HCT116 (cell line): ENCODE results near the gene HMGXB3. TPM values are rescaled to one million over a fixed set of nuclear protein-coding genes. Genes with fewer than 3 reads are reported as not detected.

Experiments used
- ATAC-seq: fragments of 200-7000 bp; cut with Tn5 transposase; 2 replicates; pipeline ENCODE4 v1.9.1; 2020; ENCODE audit warnings: mild to moderate bottlenecking, moderate library complexity
- BruUV-seq: library from RNA; stranded (reverse); fragments of 400-500 nt; replicated peaks from 2 replicates; lab custom pipeline; 2021; lab: Mats Ljungman, UMichigan
- CTCF ChIA-PET: fragments of 300-600 bp; sonication (Branson Sonifier 250); formaldehyde crosslinking; loops from one replicate; lab custom pipeline; 2021; ENCODE audit warnings: antibody characterized with exemption; lab: Charles Lee
- POLR2A ChIA-PET: fragments of 300-600, 350-600 bp; sonication (Branson Sonifier 250); formaldehyde crosslinking; loops from one replicate; lab custom pipeline; 2021; ENCODE audit warnings: antibody characterized with exemption; lab: Charles Lee
- RAD21 ChIA-PET, 2 experiments: fragments of 300-600 bp; sonication (Branson Sonifier 250); formaldehyde crosslinking; loops; one replicate each; lab custom pipeline; 2023; ENCODE audit warnings: low total read pairs in 2 of 2; ENCODE audit not compliant: uncharacterized antibody in 2 of 2, unreplicated experiment in 2 of 2, low non-redundant PET in 1 of 2; lab: Charles Lee
- DNase-seq: peaks from one replicate; pipeline ENCODE4 v3.0.0-alpha.2; 2010; ENCODE audit warnings: low read depth, low spot score
- H2AFZ ChIP-seq: fragments of 200-600 bp; shearing (Covaris generic), sonication (generic); 2 replicates; pipeline ENCODE4 v1.6.1; 2017; ENCODE audit warnings: low read depth, mixed run types, mixed read lengths, antibody characterized with exemption, low read length; ENCODE audit not compliant: poor library complexity, severe bottlenecking
- H3K27ac ChIP-seq: 2 replicates; pipeline ENCODE4 v1.5.1; 2012; ENCODE audit warnings: low read depth, low read length
- H3K27me3 ChIP-seq: fragments of 200-600 bp; sonication (generic); 2 replicates; pipeline ENCODE4 v1.6.1; 2016; ENCODE audit warnings: mixed run types, low read length, mixed read lengths; ENCODE audit not compliant: insufficient read depth
- H3K36me3 ChIP-seq, 2 experiments: fragments of 200-500 bp in 1 of 2; fragments of 200-600 bp in 1 of 2; sonication (Bioruptor generic) in 1 of 2; sonication (generic) in 1 of 2; 2 replicates each; pipeline versions ENCODE4 v1.5.1 to v1.6.1; 2014 to 2016; ENCODE audit warnings: low read length in 2 of 2, inconsistent platforms in 1 of 2, mixed read lengths in 1 of 2, mixed run types in 1 of 2; ENCODE audit not compliant: insufficient read depth in 2 of 2, control insufficient read depth in 1 of 2
- H3K4me1 ChIP-seq, 2 experiments: fragments of 200-600 bp in 1 of 2; sonication (generic) in 1 of 2; 2 replicates each; pipeline versions ENCODE4 v1.5.1 to v1.6.1; 2012 to 2017; ENCODE audit warnings: low read length in 2 of 2, inconsistent platforms in 1 of 2, mild to moderate bottlenecking in 1 of 2, mixed read lengths in 1 of 2, mixed run types in 1 of 2, moderate library complexity in 1 of 2; ENCODE audit not compliant: insufficient read depth in 2 of 2, control insufficient read depth in 1 of 2
- H3K4me2 ChIP-seq: fragments of 200-600 bp; sonication (generic); 2 replicates; pipeline ENCODE4 v1.6.1; 2017; ENCODE audit warnings: mixed run types, low read length, mixed read lengths
- H3K4me3 ChIP-seq, 2 experiments: fragments of 200-600 bp in 1 of 2; sonication (generic) in 1 of 2; replicated peaks in 1 of 2; 2 replicates each; pipeline ENCODE4 v1.5.1; 2011 to 2016; ENCODE audit warnings: low read length in 2 of 2, control low read depth in 1 of 2, low read depth in 1 of 2, mild to moderate bottlenecking in 1 of 2, mixed read lengths in 1 of 2, mixed run types in 1 of 2
- H3K79me2 ChIP-seq: fragments of 200-600 bp; sonication (generic); 2 replicates; pipeline ENCODE4 v1.6.1; 2017; ENCODE audit warnings: mild to moderate bottlenecking, mixed run types, low read length, moderate library complexity, mixed read lengths; ENCODE audit not compliant: insufficient read depth
- H3K9ac ChIP-seq: fragments of 200-600 bp; sonication (generic); 2 replicates; pipeline ENCODE4 v1.6.1; 2016; ENCODE audit warnings: low read length, mixed read lengths
- H3K9me2 ChIP-seq: fragments of 200-600 bp; sonication (generic), shearing (Covaris generic); 2 replicates; pipeline ENCODE4 v1.6.1; 2017; ENCODE audit warnings: mixed run types, mild to moderate bottlenecking, moderate library complexity; ENCODE audit not compliant: insufficient read depth
- H3K9me3 ChIP-seq, 2 experiments: fragments of 200-500 bp in 1 of 2; fragments of 200-600 bp in 1 of 2; sonication (Bioruptor generic) in 1 of 2; sonication (generic) in 1 of 2; 2 replicates each; pipeline ENCODE4 v1.6.1; 2014 to 2017; ENCODE audit warnings: low read length in 2 of 2, mixed read lengths in 2 of 2, inconsistent platforms in 1 of 2, low read depth in 1 of 2, mild to moderate bottlenecking in 1 of 2, mixed run types in 1 of 2, moderate library complexity in 1 of 2; ENCODE audit not compliant: control insufficient read depth in 1 of 2, insufficient read depth in 1 of 2
- H4K20me1 ChIP-seq: fragments of 200-600 bp; sonication (generic), shearing (Covaris generic); 2 replicates; pipeline ENCODE4 v1.6.1; 2017; ENCODE audit warnings: mixed run types, mild to moderate bottlenecking, moderate library complexity; ENCODE audit not compliant: insufficient read depth
- ATF3 ChIP-seq: IDR thresholded peaks from 2 replicates; pipeline ENCODE4 v1.6.1; 2012
- POLR2AphosphoS5 ChIP-seq: IDR thresholded peaks from 2 replicates; pipeline ENCODE4 v1.6.1; 2011; ENCODE audit warnings: mild to moderate bottlenecking, low read depth, low read length, moderate library complexity
- RAD21 ChIP-seq: IDR thresholded peaks from 2 replicates; pipeline ENCODE4 v1.6.1; 2012; ENCODE audit warnings: low read depth, mild to moderate bottlenecking
- SP1 ChIP-seq: IDR thresholded peaks from 2 replicates; pipeline ENCODE4 v1.6.1; 2012; ENCODE audit warnings: low read depth
- ZNF274 ChIP-seq: fragments of 200-500 bp; sonication (Bioruptor generic); IDR thresholded peaks from 2 replicates; pipeline ENCODE4 v1.6.1; 2014; ENCODE audit warnings: mild to moderate bottlenecking, low read depth, low read length, inconsistent platforms
- intact Hi-C: fragments of 100-400 bp; cut with micrococcal nuclease; formaldehyde crosslinking; loops from 2 replicates; pipeline ENCODE4 v1.10.0; 2022
- total RNA-seq: library from RNA; stranded (reverse); gene quantifications from one replicate; pipeline ENCODE4 v1.2.1, GENCODE V29; 2021; ENCODE audit not compliant: unreplicated experiment
- TF ChIP-seq, protein P1 (sequence below): IDR thresholded peaks from 2 replicates; pipeline ENCODE4 v1.6.1; 2011; ENCODE audit warnings: mild to moderate bottlenecking, low read length, moderate library complexity; ENCODE audit not compliant: insufficient replicate concordance; ENCODE audit errors: extremely low read depth

The HMGXB3 gene
- total RNA-seq, 1 experiment from 2014 or later = 41.8 TPM

GRCh38 chr5:149995385-149996204 lies 4.9 kb upstream of the HMGXB3 start:
- ChIA-PET RAD21 (no interaction called here), POLR2A (interaction anchor here (1.1 kb wide), 1 partner anchor 35 kb away, joined by 3 read pairs; the partner anchor contains the start of gene SLC26A2), CTCF (interaction anchor here (1.8 kb wide), 1 partner anchor 162 kb away, joined by 7 read pairs; no protein-coding TSS in a partner anchor)
- Histone ChIP-seq H3K4me1 (peaks cover 4 to 12% of the 10 kb centered on the region in 2 experiments; a peak in 3 of 4 replicates), H3K9ac (no peak overlapping the region), H3K79me2 (peaks cover under 1% of the 10 kb centered on the region), H2AFZ (no peak overlapping the region), H3K9me2 (no peaks in the 10 kb centered on the region), H3K36me3 (no peaks in the 10 kb centered on the region), H4K20me1 (no peaks in the 10 kb centered on the region), H3K9me3 (no peaks in the 10 kb centered on the region), H3K4me3 (no peak overlapping the region), H3K27ac (no peak overlapping the region), H3K4me2 (no peak overlapping the region), H3K27me3 (no peaks in the 10 kb centered on the region)
- DNase-seq (no peak), ATAC-seq (no peak)
- TF ChIP-seq ATF3 = no peak
- TF ChIP-seq SP1 = no peak
- no peak for TF ChIP-seq POLR2AphosphoS5
- no peak for TF ChIP-seq RAD21
- TF ChIP-seq, protein P1, sequence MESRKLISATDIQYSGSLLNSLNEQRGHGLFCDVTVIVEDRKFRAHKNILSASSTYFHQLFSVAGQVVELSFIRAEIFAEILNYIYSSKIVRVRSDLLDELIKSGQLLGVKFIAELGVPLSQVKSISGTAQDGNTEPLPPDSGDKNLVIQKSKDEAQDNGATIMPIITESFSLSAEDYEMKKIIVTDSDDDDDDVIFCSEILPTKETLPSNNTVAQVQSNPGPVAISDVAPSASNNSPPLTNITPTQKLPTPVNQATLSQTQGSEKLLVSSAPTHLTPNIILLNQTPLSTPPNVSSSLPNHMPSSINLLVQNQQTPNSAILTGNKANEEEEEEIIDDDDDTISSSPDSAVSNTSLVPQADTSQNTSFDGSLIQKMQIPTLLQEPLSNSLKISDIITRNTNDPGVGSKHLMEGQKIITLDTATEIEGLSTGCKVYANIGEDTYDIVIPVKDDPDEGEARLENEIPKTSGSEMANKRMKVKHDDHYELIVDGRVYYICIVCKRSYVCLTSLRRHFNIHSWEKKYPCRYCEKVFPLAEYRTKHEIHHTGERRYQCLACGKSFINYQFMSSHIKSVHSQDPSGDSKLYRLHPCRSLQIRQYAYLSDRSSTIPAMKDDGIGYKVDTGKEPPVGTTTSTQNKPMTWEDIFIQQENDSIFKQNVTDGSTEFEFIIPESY = no peak
- TF ChIP-seq ZNF274 = no peak
- BruUV-seq = no TSS peak
- intact Hi-C loops = no loop called here
